Spleen (tissue), 11 donors: ENCODE results near the gene NAA25. TPM values are rescaled to one million over a fixed set of nuclear protein-coding genes. Genes with fewer than 3 reads are reported as not detected.
A peak's percentile ranks its signal among the peaks of the same experiment; 100 is the strongest.

Source experiments
- DNase-seq: peaks from one replicate; pipeline ENCODE4 v3.0.0-alpha.2; 2020
- H3K27ac ChIP-seq, 8 donors: fragments of 200-600 bp; sonication (generic) in 7 of 8; 1 replicate in 4 of 8; 2 replicates in 4 of 8; pipeline versions ENCODE4 v1.5.0 to v1.8.0; 2016 to 2021; ENCODE audit warnings: inconsistent platforms in 4 of 8, mild to moderate bottlenecking in 4 of 8, moderate library complexity in 1 of 8
- H3K27me3 ChIP-seq, 7 donors: fragments of 200-600 bp; sonication (generic) in 6 of 7; replicated peaks in 1 of 7; 1 replicate in 4 of 7; 2 replicates in 3 of 7; pipeline versions ENCODE4 v1.5.0 to v1.8.0; 2016 to 2021; ENCODE audit warnings: inconsistent platforms in 3 of 7, mild to moderate bottlenecking in 1 of 7
- H3K36me3 ChIP-seq, 6 donors: fragments of 200-600 bp; sonication (generic) in 5 of 6; 1 replicate in 4 of 6; 2 replicates in 2 of 6; pipeline versions ENCODE4 v1.5.0 to v1.8.0; 2016 to 2021; ENCODE audit warnings: inconsistent platforms in 2 of 6
- H3K4me1 ChIP-seq, 6 donors: fragments of 200-600 bp; sonication (generic) in 5 of 6; 1 replicate in 3 of 6; 2 replicates in 3 of 6; pipeline versions ENCODE4 v1.5.0 to v1.8.0; 2016 to 2021; ENCODE audit warnings: inconsistent platforms in 3 of 6
- H3K4me3 ChIP-seq, 8 donors: fragments of 200-600 bp; sonication (generic) in 7 of 8; 1 replicate in 4 of 8; 2 replicates in 4 of 8; pipeline versions ENCODE4 v1.5.0 to v1.8.0; 2016 to 2021; ENCODE audit warnings: inconsistent platforms in 4 of 8, mild to moderate bottlenecking in 4 of 8, moderate library complexity in 2 of 8
- H3K9me3 ChIP-seq, 8 donors: fragments of 200-600 bp; sonication (generic) in 7 of 8; 1 replicate in 4 of 8; 2 replicates in 4 of 8; pipeline versions ENCODE4 v1.5.0 to v1.8.0; 2016 to 2021; ENCODE audit warnings: inconsistent platforms in 4 of 8
- POLR2A ChIP-seq, 3 donors: fragments of 450-650 bp; IDR thresholded peaks; one replicate each; pipeline ENCODE4 v1.5.1; 2017; ENCODE audit warnings: antibody characterized with exemption in 3 of 3, mild to moderate bottlenecking in 1 of 3
- POLR2AphosphoS5 ChIP-seq, 3 donors: sonication (generic); formaldehyde crosslinking; IDR thresholded peaks; one replicate each; pipeline ENCODE4 v1.5.1; 2017; ENCODE audit warnings: antibody characterized with exemption in 3 of 3
- WGBS, 5 donors: extraction: QIAGEN DNeasy Blood & Tissue Kit in 3 of 5; methylation state at CpG; one replicate each; pipeline versions ENCODE4 v1.1.5 to v1.1.7; 2013 to 2018; 5-methylcytosine and 5-hydroxymethylcytosine counted together
- intact Hi-C: fragments of 100-400 bp; cut with DNase I; formaldehyde crosslinking; loops from one replicate; pipeline ENCODE4 v1.15.0; 2023; ENCODE audit warnings: low total_unique reads
- polyA plus RNA-seq, 3 donors: library from polyadenylated mRNA; stranded (reverse); fragments of 200-250 nt; gene quantifications; one replicate each; pipeline ENCODE4 v1.2.1, GENCODE V29; 2013
- total RNA-seq, 7 donors: library from RNA; depleted of rRNA in 3 of 7; stranded (reverse); fragments of >200 nt in 3 of 7; fragmentation: NEBNext Ultra II Directional in 4 of 7; extraction: Animal tissue kit (Norgen Biotek cat#: 25700) in 4 of 7; gene quantifications; one replicate each; pipeline versions ENCODE4 v1.1.0 to v1.2.1, GENCODE V29; 2016 to 2021
- TF ChIP-seq, protein P1 (sequence below), 11 experiments: fragments of 200-600 bp in 7 of 11; fragments of 450-650 bp in 4 of 11; sonication (generic) in 4 of 11; IDR thresholded peaks in 8 of 11; conservative IDR thresholded peaks in 3 of 11; 1 replicate in 7 of 11; 2 replicates in 4 of 11; pipeline versions ENCODE4 v1.4.0 to v1.8.0; 2016 to 2021; ENCODE audit warnings: antibody characterized with exemption in 11 of 11, inconsistent platforms in 4 of 11, mild to moderate bottlenecking in 1 of 11
- donor health status: healthy with polysubstance abuse.
- donor health status: DM: no; HTN: no; CAD: no; lungs with moderate emphysema.
- donor health status: DM: no; HTN: no; CAD: no.
- donor health status: Bipolar disorder and iron deficiency.
- donor health status: healthy.
- donor health status: DM: no; HTN: no; CAD: no.
- donor health status: DM: yes; HTN: yes; CAD: no.

NAA25 gene
- total and polyA plus RNA-seq, 10 donors, result 4.3 to 40.3 (median 27.1) TPM

DNA sequence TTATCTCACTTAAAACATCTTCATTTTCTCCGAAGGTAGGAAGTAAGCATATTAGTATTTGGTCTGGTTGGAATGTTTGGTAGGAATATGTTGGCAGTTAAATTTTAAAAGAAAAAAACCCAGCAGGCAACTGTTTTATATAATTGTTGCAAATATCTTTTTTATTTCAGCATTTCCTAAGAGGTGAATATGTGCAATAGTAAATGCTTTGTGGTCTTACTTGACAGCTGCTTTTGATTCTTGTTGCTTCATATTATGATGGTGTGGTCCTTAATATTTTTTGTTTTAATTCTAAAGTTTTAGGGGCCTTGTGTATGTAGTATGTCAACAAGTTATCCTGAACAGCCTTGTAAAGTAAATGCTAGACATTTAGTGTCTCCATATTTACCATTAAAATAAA, 23.1 kb upstream of the NAA25 start:
- Histone ChIP-seq H3K27me3 (no peaks in the 10 kb centered on the region), H3K36me3 (peaks cover 4 to 52% (median 24%) of the 10 kb centered on the region in 6 donors), H3K27ac (peak overlapping the region; percentile 63 to 98 (median 93)), H3K9me3 (no peaks in the 10 kb centered on the region), H3K4me1 (peaks cover 31 to 81% (median 67%) of the 10 kb centered on the region in 6 donors), H3K4me3 (no peak overlapping the region)
- intact Hi-C loops, result no loop called here
- 57 to 79% (median 69%) methylated on average over 1 of the region's 1 CpG for WGBS, 5 donors
- no peak for DNase-seq
- TF ChIP-seq, protein P1, sequence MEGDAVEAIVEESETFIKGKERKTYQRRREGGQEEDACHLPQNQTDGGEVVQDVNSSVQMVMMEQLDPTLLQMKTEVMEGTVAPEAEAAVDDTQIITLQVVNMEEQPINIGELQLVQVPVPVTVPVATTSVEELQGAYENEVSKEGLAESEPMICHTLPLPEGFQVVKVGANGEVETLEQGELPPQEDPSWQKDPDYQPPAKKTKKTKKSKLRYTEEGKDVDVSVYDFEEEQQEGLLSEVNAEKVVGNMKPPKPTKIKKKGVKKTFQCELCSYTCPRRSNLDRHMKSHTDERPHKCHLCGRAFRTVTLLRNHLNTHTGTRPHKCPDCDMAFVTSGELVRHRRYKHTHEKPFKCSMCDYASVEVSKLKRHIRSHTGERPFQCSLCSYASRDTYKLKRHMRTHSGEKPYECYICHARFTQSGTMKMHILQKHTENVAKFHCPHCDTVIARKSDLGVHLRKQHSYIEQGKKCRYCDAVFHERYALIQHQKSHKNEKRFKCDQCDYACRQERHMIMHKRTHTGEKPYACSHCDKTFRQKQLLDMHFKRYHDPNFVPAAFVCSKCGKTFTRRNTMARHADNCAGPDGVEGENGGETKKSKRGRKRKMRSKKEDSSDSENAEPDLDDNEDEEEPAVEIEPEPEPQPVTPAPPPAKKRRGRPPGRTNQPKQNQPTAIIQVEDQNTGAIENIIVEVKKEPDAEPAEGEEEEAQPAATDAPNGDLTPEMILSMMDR (IDR thresholded peaks at IDR 0.05 in 8 of 11, conservative IDR thresholded peaks at IDR 0.05 in 3 of 11), result no peak
- TF ChIP-seq POLR2AphosphoS5 (IDR thresholded peaks at IDR 0.05), result no peak
- no peak for TF ChIP-seq POLR2A (IDR thresholded peaks at IDR 0.05)

DNA sequence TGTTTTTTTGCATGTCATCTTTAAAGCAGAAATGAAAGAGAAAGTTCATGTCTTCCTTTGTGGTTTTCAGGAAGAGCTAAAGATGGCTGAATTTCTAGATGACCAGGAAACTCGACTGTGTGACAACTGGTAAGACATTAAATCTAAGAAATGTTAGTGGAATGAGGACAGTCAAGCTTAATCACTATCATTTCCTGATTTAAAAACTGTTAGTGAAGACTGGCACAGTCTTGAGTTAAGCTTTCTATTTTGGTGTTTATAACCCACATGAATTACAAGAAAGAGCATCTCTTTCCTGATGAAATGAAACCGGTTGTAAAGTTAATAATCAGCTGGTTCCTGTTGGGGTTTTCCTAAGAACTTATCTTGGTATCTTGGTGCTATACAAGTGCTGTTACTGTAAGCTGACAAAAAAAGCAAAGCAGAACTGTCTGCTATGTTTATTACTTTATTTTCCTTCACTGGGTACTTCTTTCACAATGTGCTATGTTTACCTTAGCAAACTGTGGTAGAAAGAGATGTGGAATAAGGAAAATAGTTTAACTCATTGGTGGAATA, 21.9 kb upstream of the NAA25 start:
- Histone ChIP-seq H3K4me1 (peaks cover 35 to 90% (median 75%) of the 10 kb centered on the region in 6 donors), H3K9me3 (no peaks in the 10 kb centered on the region), H3K27me3 (no peaks in the 10 kb centered on the region), H3K36me3 (peaks cover 4 to 41% (median 13%) of the 10 kb centered on the region in 6 donors), H3K27ac (peak overlapping the region; percentile 63 to 98 (median 93)), H3K4me3 (peak overlapping the region in 6 of 8 donors; percentile 9 to 57 (median 16))
- DNase-seq, result no peak
- intact Hi-C loops, result no loop called here
- 0 to 2% (median 0%) methylated on average over 2 of the region's 2 CpGs for WGBS, 5 donors
- TF ChIP-seq POLR2A (IDR thresholded peaks at IDR 0.05), result no peak
- no peak for TF ChIP-seq POLR2AphosphoS5 (IDR thresholded peaks at IDR 0.05)
- TF ChIP-seq, protein P1 (IDR thresholded peaks at IDR 0.05 in 8 of 11, conservative IDR thresholded peaks at IDR 0.05 in 3 of 11), result no peak

DNA sequence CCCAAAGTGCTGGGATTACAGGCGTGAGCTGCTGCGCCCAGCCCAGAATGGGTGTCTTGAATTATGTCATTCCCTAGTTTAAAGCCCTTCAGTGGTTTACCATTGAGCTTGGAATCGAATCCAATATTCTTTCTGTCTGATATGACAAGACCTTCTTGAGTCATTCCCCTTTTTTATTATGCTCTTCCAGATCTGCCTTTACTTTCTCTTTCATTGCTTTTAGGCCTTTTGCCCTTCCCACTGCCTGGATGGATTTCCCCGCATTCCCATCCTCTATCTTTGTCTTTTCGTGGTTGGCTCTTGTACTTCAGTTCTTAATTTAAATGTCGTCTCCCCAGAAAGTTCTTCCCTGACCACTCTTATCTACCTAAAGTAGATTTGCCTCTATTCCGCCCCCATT, 18.3 kb upstream of the NAA25 start:
- Histone ChIP-seq H3K4me3 (peak overlapping the region in 6 of 8 donors; percentile 14 to 98 (median 88)), H3K36me3 (peaks cover 0 to 7% (median 0%) of the 10 kb centered on the region in 6 donors), H3K4me1 (peaks cover 36 to 73% (median 70%) of the 10 kb centered on the region in 6 donors), H3K9me3 (no peaks in the 10 kb centered on the region), H3K27me3 (no peaks in the 10 kb centered on the region), H3K27ac (peak overlapping the region in 7 of 8 donors; percentile 42 to 98 (median 97))
- TF ChIP-seq, protein P1 (IDR thresholded peaks at IDR 0.05 in 8 of 11, conservative IDR thresholded peaks at IDR 0.05 in 3 of 11), result no peak
- no peak for TF ChIP-seq POLR2A (IDR thresholded peaks at IDR 0.05)
- TF ChIP-seq POLR2AphosphoS5 (IDR thresholded peaks at IDR 0.05), result no peak
- no peak for DNase-seq
- intact Hi-C loops, result no loop called here
- WGBS, 5 donors, result 64 to 82% (median 75%) methylated on average over 7 of the region's 7 CpGs

DNA sequence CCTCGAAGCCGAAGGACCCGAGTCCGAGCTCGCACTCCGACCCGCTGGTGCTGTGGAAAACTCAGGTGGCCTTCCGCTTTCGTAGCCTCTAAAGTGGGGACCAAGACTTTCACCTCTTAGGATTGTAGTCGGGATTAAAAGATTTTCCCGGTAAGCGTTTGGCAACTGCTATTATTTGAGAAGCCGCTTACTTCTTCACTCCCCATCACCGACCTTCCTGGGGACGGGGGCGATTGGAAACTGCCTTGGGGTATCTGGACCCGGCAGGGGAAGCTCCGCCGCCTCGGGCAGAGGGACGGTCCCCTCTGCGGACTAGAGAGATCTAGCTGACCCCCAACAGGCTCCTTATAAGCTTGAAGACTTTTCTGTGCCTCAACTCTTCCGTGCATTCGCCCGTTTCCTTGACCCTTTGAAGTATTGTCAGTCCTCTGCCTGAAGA, 17.4 kb upstream of the NAA25 start:
- H3K27ac ChIP-seq, result peak overlapping the region; percentile 71 to 98 (median 96)
- no peaks in the 10 kb centered on the region for H3K27me3 ChIP-seq
- no peaks in the 10 kb centered on the region for H3K9me3 ChIP-seq
- peaks cover 27 to 64% (median 61%) of the 10 kb centered on the region in 6 donors for H3K4me1 ChIP-seq
- peak overlapping the region; percentile 76 to 98 (median 86) for H3K4me3 ChIP-seq
- H3K36me3 ChIP-seq, result no peaks in the 10 kb centered on the region
- intact Hi-C loops, result no loop called here
- WGBS, 5 donors, result 0 to 5% (median 2%) methylated on average over 14 to 25 of the region's 25 CpGs
- DNase-seq, result no peak
- TF ChIP-seq, protein P1 (IDR thresholded peaks at IDR 0.05 in 8 of 11, conservative IDR thresholded peaks at IDR 0.05 in 3 of 11), result no peak
- TF ChIP-seq POLR2A (IDR thresholded peaks at IDR 0.05), result no peak
- no peak for TF ChIP-seq POLR2AphosphoS5 (IDR thresholded peaks at IDR 0.05)
